SHP77 treated with DMSO at 0.1 percent for 48 hours (cell line): Measurements from ENCODE around the gene C8G.

ENCODE experiments used
- DNase-seq: peaks from one replicate; lab custom pipeline; 2025; lab: John Stamatoyannopoulos, UW

Gene C8G

DNA sequence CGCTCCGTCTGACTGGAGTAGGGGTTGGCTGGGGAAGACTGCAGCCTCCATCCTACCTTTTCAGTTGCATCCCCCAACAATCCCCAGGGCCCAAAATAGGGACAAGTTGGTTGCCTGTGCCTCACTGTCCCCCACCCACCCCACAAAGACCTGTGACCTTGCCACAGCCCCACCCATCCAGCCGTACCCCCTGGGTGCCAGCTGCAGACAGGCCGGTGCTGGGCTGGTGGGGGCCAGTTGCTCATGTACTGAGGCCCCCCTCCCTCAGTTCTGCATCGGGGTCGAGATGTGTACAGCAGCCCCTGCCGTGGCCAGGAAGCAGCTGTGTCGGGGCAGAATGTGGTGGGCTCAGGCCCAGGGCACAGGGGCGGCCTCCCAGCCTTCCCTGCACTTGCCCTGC lies 38.1 kb downstream of the C8G start:
- DNase-seq = no peak

DNA sequence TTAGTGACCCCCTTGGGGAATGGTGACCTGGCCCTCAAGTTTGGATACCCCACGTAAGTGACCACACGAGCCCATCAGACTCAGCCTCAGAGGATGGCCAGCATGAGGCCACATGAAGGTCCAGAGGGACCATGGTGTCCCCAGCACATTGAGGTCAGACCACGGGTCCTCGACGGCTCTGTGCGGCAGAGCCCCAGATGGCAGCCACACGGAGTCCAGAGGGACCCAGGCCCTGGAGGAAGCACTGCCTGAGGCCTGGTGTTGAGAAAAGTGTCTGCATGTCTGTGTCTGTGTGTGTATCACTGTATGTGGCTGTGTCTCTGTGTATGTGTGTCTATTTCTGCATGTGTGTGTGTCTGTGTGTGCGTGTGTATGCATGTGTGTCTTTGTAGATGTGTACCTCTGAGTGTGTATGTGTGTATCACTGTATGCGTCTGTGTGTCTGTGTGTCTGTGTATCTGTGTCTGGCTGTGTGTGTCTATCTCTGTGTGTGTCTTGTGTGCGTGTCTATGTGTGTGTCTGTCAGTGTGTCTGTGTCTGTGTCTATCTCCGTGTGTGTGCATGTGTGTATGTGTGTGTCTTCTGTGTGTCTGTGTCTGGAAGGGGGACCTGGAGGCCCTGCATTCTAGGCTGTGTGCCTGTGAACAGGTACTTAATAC lies 38.7 kb downstream of the C8G start:
- no peak for DNase-seq

DNA sequence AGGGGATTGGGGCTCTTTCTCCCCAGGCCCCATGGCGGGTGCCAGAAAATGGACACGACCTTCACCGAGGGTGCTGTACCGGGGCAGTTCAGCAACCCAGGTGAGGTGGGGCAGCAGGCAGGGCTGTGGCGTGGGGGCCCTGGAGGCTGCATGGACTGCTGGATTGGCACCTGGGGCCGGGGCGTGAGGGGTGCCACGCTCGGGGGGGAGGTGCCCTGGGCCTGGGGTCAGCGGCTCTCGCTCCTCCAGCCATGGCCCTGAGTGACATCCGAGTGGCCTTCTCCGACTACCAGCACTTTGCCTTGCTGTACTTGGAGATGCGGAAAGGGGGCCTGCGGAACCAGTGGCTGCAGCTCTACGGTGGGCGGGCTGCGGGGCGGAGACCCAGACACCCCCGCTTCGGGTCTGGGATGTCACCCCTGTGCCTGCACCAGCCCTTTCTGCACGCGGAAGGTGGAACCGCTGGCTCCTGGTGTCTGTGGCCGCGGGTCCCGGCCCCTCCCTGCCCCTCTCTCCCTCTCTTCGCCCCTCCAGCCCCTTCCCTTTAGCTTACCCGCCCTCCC lies 39.5 kb downstream of the C8G start:
- no peak for DNase-seq

DNA sequence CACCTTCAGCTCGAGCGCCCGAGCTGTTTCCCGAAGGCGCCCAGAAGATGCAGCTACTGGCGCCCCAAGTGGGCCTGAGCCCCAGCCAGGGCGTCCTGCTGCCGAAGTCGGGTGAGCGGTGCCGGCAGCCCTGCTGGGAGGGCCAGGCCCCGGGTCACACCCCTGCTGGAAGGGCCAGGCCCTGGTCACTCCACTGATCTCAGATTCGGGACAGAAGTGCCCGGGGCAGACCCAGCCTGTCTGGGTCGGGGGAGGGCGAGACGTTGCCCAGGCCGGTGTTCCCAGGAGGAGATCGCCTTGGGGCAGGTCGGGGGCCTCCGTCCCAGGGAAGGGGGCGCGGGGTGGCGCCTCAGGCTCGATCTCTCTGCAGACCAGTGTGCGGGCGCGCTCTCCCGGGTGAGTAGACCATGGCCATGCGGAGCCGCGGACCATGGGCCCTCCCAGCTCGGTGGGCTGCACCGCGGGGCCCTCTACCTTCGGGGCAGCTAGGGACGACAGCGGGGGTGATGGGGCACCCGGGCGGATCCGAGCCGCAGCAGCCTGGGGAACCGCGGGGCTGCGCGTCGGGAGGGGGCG lies 40.1 kb downstream of the C8G start:
- no peak for DNase-seq

DNA sequence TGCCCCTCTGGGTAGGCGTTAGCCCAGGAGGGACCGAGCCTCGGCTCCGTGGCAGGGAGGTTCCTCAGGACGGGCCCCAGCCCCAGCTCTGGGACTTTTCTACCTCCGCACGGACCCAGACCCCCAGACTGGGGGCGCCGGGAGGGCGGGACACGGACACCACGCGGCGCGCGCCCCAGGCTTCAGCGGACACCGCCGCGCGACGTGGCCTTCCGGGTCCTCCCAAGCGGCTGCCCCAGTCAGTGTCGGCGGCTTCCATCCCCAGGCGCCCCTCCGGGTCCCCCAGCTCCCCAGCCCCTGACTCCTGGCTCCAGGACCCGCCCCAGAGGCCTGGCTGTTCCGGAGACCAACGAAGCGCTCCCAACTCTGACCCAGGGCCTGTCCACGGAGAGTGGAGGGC lies 40.8 kb downstream of the C8G start:
- DNase-seq = no peak

DNA sequence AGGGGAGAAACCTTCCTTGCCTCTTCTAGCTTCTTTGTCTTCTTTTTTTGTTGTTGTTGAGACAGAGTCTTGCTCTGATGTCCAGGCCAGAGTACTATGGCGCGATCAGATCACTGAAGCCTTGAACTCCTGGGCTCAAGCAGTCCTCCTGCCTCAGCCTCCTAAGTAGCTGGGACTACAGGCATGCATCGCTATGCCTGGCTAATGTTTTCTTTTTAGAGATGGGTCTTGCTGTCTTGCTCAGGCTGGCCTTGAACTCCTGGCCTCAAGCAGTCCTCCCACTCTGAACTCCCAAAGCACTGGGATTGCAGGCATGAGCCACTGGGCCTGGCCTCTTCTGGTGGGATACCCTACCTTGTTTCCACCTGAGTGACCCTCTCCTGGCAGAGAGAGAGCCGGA lies 43.8 kb downstream of the C8G start:
- DNase-seq = no peak

DNA sequence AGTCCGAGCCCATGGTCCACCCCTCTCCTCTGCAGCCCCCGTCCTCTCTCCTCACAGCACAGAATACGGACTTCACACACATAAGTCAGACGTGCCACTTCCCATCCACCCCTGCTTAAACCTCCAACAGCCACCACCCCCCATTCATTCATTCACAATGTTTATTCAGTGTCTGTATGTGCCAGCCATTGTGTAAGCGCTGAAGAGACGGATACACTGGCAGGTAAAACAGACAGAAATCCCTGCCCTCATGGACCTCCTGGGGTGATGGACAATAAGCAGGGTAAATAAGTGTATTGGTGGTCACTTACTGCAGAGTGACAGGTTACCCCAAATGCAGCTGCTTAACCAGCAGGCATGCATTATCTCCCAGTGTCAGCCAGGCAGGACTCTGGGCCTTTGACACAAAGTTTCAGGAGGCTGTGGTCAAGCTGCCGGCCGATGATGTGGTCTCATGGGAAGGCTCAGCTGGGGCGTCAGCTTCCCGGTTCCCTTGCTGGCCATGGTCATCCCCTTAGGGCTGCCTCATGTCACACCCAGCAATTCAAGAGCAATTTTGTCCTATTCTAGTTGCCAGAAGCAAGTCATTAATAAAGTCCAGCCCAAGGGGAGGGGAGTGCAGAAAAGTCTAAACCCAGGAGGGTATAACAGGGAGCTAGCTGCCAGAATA lies 45.3 kb downstream of the C8G start:
- no peak for DNase-seq

DNA sequence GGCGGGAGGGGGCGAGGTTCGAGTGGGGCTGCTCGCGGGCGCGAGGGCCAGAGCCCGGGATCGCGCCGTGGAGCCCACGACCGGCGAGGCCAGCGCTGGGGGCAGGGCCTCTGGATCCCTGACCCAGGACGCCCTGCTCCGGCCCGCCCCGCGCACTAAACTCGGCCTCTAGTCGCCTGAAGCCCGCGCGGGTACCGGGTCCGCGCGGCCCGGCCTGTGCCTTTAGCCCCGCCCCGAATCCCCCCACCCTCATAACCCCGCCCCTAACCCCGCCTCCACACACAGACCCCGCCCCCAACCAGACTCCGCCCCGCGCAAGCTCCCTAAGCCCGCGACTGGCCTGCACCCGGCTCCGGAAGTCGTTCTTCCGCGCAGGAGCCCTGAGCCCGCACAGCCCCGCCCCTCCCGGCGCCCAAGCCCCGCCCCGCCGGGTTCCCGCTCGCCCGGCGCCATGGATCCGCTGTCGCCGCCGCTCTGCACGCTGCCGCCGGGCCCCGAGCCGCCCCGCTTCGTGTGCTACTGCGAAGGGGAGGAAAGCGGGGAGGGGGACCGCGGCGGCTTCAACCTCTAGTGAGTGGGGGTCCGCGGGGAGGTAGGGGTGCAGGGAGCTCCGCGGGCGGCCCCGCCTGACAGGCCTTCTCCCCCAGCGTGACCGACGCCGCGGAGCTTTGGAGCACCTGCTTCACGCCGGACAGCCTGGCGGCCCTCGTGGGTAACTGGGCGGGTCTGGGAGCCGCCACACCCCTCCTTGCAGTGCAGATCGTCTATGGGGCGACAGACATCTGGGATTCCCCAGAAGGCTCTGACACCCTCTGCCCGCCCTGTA lies 47.2 kb downstream of the C8G start, which contains the start of gene PAXX:
Gene PAXX (plus strand): TSS at position 430 of the 826 bp plus-strand sequence. CDS start 22 bp downstream, at position 452.
- DNase-seq = peak; percentile 40

DNA sequence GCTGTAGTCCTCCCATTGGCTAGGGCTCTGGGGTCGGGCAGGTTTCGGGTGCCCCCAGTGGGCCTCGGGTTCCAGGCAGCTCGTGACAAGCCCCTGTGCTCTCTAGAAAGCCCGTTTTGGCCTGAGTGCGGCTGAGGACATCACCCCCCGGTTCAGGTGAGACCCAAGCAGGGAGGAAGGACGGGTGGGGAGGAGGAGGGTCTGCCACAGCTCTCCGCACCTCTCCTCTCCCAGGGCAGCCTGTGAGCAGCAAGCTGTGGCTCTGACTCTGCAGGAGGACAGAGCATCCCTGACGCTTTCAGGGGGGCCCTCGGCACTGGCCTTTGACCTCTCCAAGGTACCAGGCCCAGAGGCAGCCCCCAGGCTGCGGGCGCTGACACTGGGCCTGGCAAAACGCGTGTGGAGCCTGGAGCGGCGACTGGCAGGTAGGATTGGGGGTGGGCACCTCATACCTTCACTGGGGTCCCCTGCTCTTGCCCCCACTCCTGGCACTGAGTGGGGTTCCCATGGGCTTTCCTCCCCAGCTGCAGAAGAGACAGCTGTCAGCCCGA lies 47.9 kb downstream of the C8G start:
- no peak for DNase-seq

DNA sequence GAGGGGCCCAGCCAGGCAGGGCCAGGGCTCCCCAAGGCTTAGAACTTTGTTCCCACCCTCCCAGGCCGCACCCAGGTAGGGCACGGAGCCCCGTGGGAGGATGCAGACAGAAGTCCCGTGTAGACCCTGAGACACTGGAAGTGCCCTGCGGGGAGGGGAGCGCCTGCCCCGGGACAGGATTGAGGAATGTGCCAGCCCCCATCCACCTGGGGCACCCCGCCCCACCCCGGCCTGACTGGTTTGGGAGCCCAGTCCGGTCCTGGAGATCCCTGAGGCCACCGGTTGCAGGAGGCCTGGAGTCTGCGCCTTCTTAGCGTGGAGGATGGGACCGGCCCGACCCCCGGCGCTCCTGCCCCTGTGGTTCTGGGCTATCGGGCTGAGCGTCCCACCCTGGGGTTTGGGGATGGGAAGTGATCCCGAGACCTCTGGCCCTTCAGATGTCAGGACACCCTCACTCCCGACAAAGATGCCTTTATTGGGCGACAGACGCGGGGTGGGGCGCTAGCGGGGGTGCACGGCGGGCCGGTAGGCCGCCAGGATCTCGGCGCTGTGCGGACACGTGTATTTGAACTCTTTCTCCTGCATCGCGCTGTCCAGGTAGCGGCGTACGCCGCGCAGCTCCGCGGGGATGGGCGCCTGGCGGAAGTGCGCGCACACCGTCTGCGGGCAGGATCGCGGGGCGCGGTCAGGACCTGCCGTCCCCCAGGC lies 49.3 kb downstream of the C8G start:
- no peak for DNase-seq

DNA sequence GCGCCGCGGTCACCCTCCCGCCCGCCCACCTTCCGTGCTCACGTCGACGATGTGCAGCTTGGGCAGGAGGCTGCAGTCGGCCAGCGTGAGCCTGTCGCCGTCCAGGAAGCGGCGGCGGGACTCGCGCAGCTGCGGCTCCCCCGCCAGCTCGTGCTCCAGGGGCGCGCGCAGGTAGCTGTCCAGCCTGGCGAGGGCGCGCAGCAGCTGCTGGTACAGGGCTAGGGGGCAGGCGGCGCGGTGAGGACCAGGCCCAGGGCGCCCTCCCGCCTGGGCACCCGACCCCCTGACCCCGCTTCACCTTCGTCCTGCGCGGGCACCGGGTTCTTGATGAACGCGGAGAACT lies 49.8 kb downstream of the C8G start:
- no peak for DNase-seq

DNA sequence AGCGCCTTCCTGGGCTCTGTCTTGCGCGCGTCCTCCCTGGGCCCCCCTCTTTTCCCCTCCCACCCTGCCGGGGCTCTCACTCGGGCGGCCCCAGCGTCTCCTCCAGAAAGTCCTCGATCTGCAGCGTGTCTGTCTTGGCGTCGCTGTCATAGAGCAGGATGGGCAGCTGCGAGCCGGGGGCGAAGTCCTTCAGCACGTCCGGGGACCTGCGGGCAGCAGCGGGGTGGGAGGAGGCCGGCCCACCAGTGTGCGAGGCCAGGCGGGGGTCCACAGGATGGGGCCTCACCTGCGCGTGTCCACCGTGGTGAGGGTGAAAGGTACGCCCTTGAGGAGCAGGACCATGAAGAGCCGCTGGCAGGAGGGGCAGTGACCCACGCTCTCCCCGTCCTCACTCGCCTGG lies 50.3 kb downstream of the C8G start:
- DNase-seq = no peak

DNA sequence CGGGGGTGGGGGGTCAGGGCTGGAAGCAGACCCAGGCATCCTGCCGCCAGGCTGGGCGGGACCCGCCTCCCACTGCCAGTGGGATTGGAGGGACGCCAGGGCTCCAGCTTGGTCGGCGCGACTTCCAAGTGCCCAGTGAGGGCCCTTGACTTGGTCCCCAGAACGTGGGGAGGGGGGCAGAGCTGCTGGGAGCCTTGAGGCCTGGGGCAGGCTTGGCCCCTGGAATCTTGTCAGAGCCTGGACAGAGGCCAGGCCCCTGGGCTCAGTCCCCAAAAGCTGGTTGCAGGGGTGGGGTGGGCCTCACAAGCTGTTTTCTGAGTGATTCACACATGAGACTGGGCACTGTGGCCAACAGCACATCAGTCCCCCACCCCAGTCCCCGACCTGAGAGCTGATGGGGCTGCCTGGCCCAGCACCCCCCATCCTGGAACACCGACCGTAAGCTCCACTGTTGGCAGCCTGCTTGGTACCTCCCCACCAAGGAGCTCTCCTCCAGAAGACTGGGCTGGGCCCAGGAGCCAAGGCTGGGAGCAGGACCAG lies 50.8 kb downstream of the C8G start:
- no peak for DNase-seq
